ENCODE measurements around the gene CDKN1C.

DNA sequence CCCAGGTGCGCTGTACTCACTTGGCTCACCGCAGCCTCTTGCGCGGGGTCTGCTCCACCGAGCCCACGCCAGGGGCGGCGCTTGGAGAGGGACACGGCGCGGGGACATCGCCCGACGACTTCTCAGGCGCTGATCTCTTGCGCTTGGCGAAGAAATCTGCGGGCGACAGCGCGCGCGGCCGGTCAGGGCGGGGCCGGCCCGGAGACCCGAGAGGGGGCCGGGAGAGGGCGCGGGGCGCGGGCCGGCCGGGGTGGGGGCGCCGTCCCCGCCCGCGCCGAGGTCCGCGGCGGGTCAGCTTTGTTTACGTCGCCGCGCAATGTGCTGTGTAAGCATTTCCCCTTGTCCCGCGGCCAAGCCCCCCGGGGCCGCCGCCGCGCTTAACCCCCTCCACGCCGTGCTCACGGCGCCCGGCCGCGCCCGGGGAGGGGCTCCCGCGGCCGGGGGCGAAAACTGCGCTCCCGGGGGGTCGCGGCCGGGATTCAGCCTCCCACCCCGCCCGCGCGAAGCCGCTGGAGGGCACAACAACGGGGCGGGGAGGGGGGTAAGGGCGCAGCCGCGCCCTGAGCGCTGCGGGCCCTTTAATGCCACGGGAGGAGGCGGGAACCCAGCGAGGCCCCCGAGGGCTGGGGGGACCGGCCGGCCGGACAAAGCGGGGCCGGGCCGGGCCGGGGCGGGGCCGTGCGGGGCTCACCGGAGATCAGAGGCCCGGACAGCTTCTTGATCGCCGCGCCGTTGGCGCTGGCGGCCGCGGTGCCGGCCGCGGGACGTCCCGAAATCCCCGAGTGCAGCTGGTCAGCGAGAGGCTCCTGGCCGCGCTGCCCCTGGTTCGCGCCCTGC, 1.4 kb downstream of the CDKN1C start:
- TF ChIP-seq CTCF (conservative IDR thresholded peaks at IDR 0.05; ENCODE audit: low read depth, low read length) (no peak), EZH2phosphoT487 (IDR thresholded peaks at IDR 0.05; ENCODE audit: borderline replicate concordance, low read length) (no peak)
